IPS-11a (cell line): ENCODE results near the gene NTRK3.

Source experiments
- H3K4me3 ChIP-seq: one replicate; pipeline ENCODE4 v1.5.1; 2013; ENCODE audit warnings: low read depth, low read length, control low read depth

NTRK3 gene

GRCh38 chr15:88011533-88011932, 245.0 kb downstream of the NTRK3 start:
- no peak overlapping the region for H3K4me3 ChIP-seq

- no peak overlapping the region for H3K4me3 ChIP-seq
Observed at GRCh38 chr15:88006146-88006545, 250.4 kb downstream of the NTRK3 start.

GRCh38 chr15:88004399-88004798, 252.1 kb downstream of the NTRK3 start:
- H3K4me3 ChIP-seq = no peak overlapping the region

- H3K4me3 ChIP-seq = no peak overlapping the region
Observed at GRCh38 chr15:88003541-88004327, 252.8 kb downstream of the NTRK3 start.

GRCh38 chr15:88002706-88003105, 253.8 kb downstream of the NTRK3 start:
- no peak overlapping the region for H3K4me3 ChIP-seq

GRCh38 chr15:87998630-87999029, 257.9 kb downstream of the NTRK3 start:
- no peak overlapping the region for H3K4me3 ChIP-seq

- H3K4me3 ChIP-seq = no peak overlapping the region
Observed at GRCh38 chr15:87986776-87987175, 269.8 kb downstream of the NTRK3 start.

GRCh38 chr15:87985451-87985850, 271.1 kb downstream of the NTRK3 start:
- no peak overlapping the region for H3K4me3 ChIP-seq

- no peak overlapping the region for H3K4me3 ChIP-seq
Observed at GRCh38 chr15:87981969-87982368, 274.6 kb downstream of the NTRK3 start.

- H3K4me3 ChIP-seq = no peak overlapping the region
Observed at GRCh38 chr15:87977907-87978306, 278.6 kb downstream of the NTRK3 start.

- H3K4me3 ChIP-seq = no peak overlapping the region
Observed at GRCh38 chr15:87976552-87976951, 280.0 kb downstream of the NTRK3 start.

- H3K4me3 ChIP-seq = no peak overlapping the region
Observed at GRCh38 chr15:87973501-87974215, 282.9 kb downstream of the NTRK3 start.

- H3K4me3 ChIP-seq = no peak overlapping the region
Observed at GRCh38 chr15:87971076-87971475, 285.5 kb downstream of the NTRK3 start.

- H3K4me3 ChIP-seq = no peak overlapping the region
Observed at GRCh38 chr15:87967951-87968350, 288.6 kb downstream of the NTRK3 start.

GRCh38 chr15:87965304-87965703, 291.2 kb downstream of the NTRK3 start:
- H3K4me3 ChIP-seq = no peak overlapping the region

GRCh38 chr15:87962428-87962827, 294.1 kb downstream of the NTRK3 start:
- no peak overlapping the region for H3K4me3 ChIP-seq

GRCh38 chr15:87961851-87962420, 294.6 kb downstream of the NTRK3 start:
- no peak overlapping the region for H3K4me3 ChIP-seq

GRCh38 chr15:87959662-87960061, 296.9 kb downstream of the NTRK3 start:
- no peak overlapping the region for H3K4me3 ChIP-seq

GRCh38 chr15:87959080-87959479, 297.5 kb downstream of the NTRK3 start:
- no peak overlapping the region for H3K4me3 ChIP-seq

GRCh38 chr15:87955284-87955909, 301.1 kb downstream of the NTRK3 start:
- no peak overlapping the region for H3K4me3 ChIP-seq

- H3K4me3 ChIP-seq = no peak overlapping the region
Observed at GRCh38 chr15:87954793-87955192, 301.7 kb downstream of the NTRK3 start.
